Lower lobe of right lung (tissue), 2 donors: ENCODE measurements around the gene BCAS2. TPM values are rescaled to one million over a fixed set of nuclear protein-coding genes. Genes with fewer than 3 reads are reported as not detected.

Experiments
- ATAC-seq, 2 donors: fragments of 200-7000 bp; cut with Tn5 transposase; one replicate each; pipeline ENCODE4 v1.9.1; 2020 to 2022; ENCODE audit warnings: mild to moderate bottlenecking in 2 of 2, moderate library complexity in 2 of 2
- DNase-seq: peaks from one replicate; pipeline ENCODE4 v3.0.0-alpha.2; 2020
- H3K27ac ChIP-seq: fragments of 200-600 bp; one replicate; pipeline ENCODE4 v1.8.0; 2022
- H3K27me3 ChIP-seq: fragments of 200-600 bp; one replicate; pipeline ENCODE4 v1.8.0; 2022; ENCODE audit warnings: low read depth
- H3K36me3 ChIP-seq: fragments of 200-600 bp; one replicate; pipeline ENCODE4 v1.8.0; 2022; ENCODE audit warnings: mild to moderate bottlenecking
- H3K4me1 ChIP-seq: fragments of 200-600 bp; one replicate; pipeline ENCODE4 v1.8.0; 2022
- H3K4me3 ChIP-seq: fragments of 200-600 bp; one replicate; pipeline ENCODE4 v1.8.0; 2022; ENCODE audit warnings: mild to moderate bottlenecking
- H3K9me3 ChIP-seq: fragments of 200-600 bp; one replicate; pipeline ENCODE4 v1.8.0; 2022
- CTCF ChIP-seq: fragments of 200-600 bp; IDR thresholded peaks from one replicate; pipeline ENCODE4 v1.8.0; 2022; ENCODE audit warnings: antibody characterized with exemption, mild to moderate bottlenecking
- intact Hi-C: fragments of 100-400 bp; cut with DNase I; formaldehyde crosslinking; loops from one replicate; pipeline ENCODE4 v1.11.0; 2022
- total RNA-seq: library from RNA; stranded (reverse); fragmentation: NEBNext Ultra II Directional; extraction: Animal tissue kit (Norgen Biotek cat#: 25700); gene quantifications from one replicate; pipeline ENCODE4 v1.2.1, GENCODE V29; 2021
- donor health status: DM: no; HTN: yes; CAD: no; lungs with severe emphysema.

Gene BCAS2
- total RNA-seq, 1 donor from 2014 or later, result 24.1 TPM

- Histone ChIP-seq H3K9me3 (no peaks in the 10 kb centered on the region), H3K4me1 (no peaks in the 10 kb centered on the region), H3K4me3 (no peak overlapping the region), H3K36me3 (no peaks in the 10 kb centered on the region), H3K27me3 (no peaks in the 10 kb centered on the region), H3K27ac (no peak overlapping the region)
- intact Hi-C loops, result no loop called here
- no peak for TF ChIP-seq CTCF
- ATAC-seq (no peak), DNase-seq (no peak)
Measured at GRCh38 chr1:114536043-114536442, 45.4 kb downstream of the BCAS2 start.

- no peak overlapping the region for H3K27ac ChIP-seq
- no peak overlapping the region for H3K4me3 ChIP-seq
- H3K9me3 ChIP-seq, result no peaks in the 10 kb centered on the region
- no peak for ATAC-seq
- intact Hi-C loops, result no loop called here
- no peaks in the 10 kb centered on the region for H3K36me3 ChIP-seq
- no peaks in the 10 kb centered on the region for H3K27me3 ChIP-seq
- no peak for TF ChIP-seq CTCF
- H3K4me1 ChIP-seq, result no peaks in the 10 kb centered on the region
- DNase-seq, result no peak
Measured at GRCh38 chr1:114535401-114535800, 46.0 kb downstream of the BCAS2 start.

DNA sequence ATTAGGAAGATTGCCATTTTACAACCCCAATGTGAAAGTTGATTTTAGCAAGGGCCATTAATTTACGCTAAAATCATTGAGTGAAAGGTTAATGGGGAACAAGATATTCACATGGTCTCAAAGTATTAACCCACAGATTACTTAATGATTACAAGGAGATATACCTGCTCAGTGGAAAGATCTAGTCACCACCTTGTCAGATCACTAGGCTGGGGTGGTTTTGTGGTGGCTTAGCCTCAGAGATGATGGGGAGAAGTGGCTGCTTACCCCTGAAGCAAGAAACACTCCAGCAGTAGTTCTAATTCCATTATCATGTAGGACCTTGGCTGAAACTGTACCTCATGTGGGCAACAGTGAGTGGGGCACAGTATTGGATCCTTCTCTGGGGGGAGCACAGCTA lies 50.3 kb downstream of the BCAS2 start:
- no peak for TF ChIP-seq CTCF
- Histone ChIP-seq H3K27ac (no peak overlapping the region), H3K4me1 (no peaks in the 10 kb centered on the region), H3K36me3 (no peaks in the 10 kb centered on the region), H3K9me3 (no peaks in the 10 kb centered on the region), H3K27me3 (no peaks in the 10 kb centered on the region), H3K4me3 (no peak overlapping the region)
- ATAC-seq (no peak), DNase-seq (no peak)
- intact Hi-C loops, result no loop called here

DNA sequence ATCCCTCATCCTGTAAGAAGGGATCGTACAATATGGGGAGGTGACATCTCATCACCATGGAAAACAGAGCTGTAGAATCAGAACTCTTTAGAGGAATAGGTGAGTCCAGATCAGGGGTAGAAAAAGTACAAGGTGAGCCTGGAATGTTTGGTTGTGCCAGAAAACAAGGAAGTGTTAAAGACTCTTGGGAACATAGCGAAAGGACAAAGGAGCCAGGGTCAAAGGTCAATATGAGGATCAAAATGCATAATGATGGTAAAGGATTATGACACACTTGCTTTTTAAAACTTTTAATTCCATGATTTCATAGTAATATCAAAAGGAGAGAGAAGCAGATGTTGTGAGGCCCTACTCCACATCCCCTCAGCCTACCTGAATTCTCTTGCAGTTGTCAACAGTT lies 51.2 kb downstream of the BCAS2 start:
- intact Hi-C loops, result no loop called here
- Histone ChIP-seq H3K27ac (no peak overlapping the region), H3K4me1 (no peaks in the 10 kb centered on the region), H3K4me3 (no peak overlapping the region), H3K9me3 (no peaks in the 10 kb centered on the region), H3K36me3 (no peaks in the 10 kb centered on the region), H3K27me3 (no peaks in the 10 kb centered on the region)
- ATAC-seq (no peak), DNase-seq (no peak)
- no peak for TF ChIP-seq CTCF

- no peaks in the 10 kb centered on the region for H3K9me3 ChIP-seq
- no peak for TF ChIP-seq CTCF
- no peak overlapping the region for H3K4me3 ChIP-seq
- no peak for DNase-seq
- ATAC-seq, result no peak
- H3K27me3 ChIP-seq, result no peaks in the 10 kb centered on the region
- intact Hi-C loops, result no loop called here
- H3K36me3 ChIP-seq, result no peaks in the 10 kb centered on the region
- no peaks in the 10 kb centered on the region for H3K4me1 ChIP-seq
- no peak overlapping the region for H3K27ac ChIP-seq
Measured at GRCh38 chr1:114524944-114525343, 56.5 kb downstream of the BCAS2 start.

DNA sequence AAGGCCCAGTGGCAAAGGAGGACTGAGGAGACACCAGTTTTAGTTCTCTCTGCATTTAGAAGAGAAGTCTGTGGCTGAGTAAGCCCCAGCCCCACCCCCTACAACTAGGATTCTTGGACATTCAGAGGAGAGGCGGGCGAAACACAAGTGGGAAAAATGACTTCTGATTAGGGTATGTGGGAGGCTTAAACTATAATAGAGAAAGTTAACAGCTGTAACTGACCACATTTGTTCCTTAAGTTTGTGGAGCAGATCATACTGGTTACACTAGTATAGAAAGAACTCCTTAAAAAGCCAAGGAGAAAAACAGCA lies 59.2 kb downstream of the BCAS2 start:
- intact Hi-C loops, result no loop called here
- no peak overlapping the region for H3K27ac ChIP-seq

More for the DNA sequence above, 59.2 kb downstream of the BCAS2 start:
- no peak for DNase-seq
- Histone ChIP-seq H3K4me1 (no peaks in the 10 kb centered on the region), H3K4me3 (no peak overlapping the region), H3K36me3 (no peaks in the 10 kb centered on the region), H3K9me3 (no peaks in the 10 kb centered on the region), H3K27me3 (no peaks in the 10 kb centered on the region)
- TF ChIP-seq CTCF, result no peak
- ATAC-seq, result no peak
